GM19240 (cell line): ENCODE results near the gene DUSP8.

Source experiments
- DNase-seq: peaks from one replicate; pipeline ENCODE4 v3.0.0; 2011; ENCODE audit warnings: low spot score; ENCODE audit not compliant: insufficient read length

The DUSP8 gene

DNA sequence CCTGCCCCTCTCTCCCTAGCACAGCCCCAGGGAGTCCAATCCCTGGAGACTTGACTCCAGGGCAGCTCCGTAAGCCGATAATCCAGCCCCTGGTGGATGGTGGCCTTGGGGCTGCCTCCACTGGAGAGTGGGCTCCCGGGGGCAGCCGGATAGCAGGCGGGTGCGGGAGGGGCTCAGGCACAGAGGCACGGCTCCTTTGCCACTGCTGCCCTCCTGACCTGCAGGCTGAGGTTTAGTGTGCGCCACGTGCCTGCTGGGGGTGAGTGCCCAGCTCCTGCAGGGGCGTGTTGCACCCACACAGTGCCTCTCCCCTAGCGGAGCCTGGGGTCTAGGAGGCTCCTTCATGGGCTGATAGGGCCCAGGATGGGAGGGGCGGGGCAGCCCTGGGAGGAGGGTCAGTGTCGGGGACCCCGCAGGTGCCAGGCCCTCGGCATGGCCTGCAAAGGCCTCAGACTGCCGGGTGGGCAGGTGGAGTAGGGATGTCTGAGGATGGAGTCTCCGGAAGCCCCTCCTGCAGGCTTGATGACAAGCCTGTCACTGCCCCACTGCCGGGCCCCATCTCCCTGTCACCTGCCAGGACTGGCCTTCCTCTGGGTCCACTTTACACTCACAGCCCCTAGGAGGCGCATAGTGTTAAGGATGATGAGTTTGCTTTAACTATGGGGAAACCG lies 5.6 kb downstream of the DUSP8 start:
- no peak for DNase-seq

- no peak for DNase-seq
These were observed 6.2 kb downstream of the DUSP8 start for GRCh38 chr11:1565904-1566247.

DNA sequence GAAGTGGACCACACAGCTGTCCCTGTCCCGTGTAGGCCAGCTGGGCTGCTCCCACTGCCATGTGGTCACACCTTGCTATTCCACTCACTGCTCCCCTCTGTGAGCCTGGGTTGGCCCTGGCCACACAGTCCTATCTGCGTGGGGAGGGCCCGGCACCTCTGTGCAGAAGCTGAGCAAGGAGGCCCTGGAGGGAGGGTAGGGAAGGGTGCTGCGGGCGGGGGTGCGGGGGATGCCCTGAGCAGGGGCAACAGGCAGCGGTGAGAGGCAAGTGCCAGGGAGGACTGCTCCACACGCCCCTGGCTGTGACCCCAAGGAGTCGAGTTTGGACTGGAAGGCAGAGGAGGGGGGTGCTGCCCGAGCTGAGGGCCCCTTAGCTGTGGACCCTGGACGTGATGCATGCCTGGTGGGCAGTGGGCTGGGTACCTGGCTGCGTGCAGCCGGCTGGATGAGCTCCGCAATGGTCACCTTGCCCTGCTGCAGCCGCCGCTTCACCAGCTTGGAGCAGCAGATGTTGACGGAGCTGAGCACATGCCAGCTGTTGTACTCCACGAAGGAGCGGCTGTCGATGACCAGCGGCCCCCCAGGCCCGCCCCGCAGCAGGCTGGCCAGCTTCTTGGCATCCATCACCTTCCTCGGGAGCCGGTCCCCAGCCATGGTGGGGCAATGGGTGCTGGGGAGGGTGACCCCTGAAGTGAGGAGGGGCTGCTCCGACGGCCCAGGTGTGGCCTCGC lies 6.7 kb downstream of the DUSP8 start:
- no peak for DNase-seq

DNA sequence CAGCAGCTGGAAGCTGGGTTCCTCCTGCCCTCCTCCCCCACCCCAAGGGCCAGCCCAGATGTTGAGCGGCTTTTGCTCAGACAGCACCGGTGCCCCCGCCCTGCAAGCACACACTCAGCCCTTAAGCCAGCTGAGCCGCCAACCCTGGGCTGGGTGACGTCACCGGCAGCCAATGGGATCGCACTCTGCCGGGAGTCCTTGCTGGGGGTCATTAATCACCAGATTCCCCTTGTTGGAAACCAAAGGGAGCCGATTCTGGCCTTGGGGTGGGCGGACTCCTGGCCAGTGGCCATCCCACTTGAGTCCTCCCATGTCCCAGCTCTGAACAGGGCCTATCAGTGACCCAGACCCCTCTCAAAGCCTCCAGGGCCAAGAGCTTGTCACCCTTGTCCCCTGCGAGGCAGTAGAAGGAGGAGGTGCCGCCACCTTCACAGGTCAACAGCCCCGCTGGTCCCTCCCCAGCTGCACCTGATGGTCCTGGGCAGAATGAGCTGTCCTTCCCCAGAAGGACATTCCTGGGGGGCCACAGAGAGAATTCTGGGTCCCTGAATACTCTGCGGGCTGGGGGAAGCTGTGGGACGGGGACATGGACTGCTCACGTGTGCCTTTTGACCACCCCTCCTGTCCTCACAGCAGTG lies 7.4 kb downstream of the DUSP8 start:
- DNase-seq = no peak

- no peak for DNase-seq
These were observed 8.2 kb downstream of the DUSP8 start for GRCh38 chr11:1563697-1564534.

- DNase-seq = no peak
These were observed 8.9 kb downstream of the DUSP8 start for GRCh38 chr11:1563149-1563638.

GRCh38 chr11:1562469-1563148 lies 9.5 kb downstream of the DUSP8 start:
- DNase-seq = no peak

- DNase-seq = no peak
These were observed 10.1 kb downstream of the DUSP8 start for GRCh38 chr11:1561955-1562354.

DNA sequence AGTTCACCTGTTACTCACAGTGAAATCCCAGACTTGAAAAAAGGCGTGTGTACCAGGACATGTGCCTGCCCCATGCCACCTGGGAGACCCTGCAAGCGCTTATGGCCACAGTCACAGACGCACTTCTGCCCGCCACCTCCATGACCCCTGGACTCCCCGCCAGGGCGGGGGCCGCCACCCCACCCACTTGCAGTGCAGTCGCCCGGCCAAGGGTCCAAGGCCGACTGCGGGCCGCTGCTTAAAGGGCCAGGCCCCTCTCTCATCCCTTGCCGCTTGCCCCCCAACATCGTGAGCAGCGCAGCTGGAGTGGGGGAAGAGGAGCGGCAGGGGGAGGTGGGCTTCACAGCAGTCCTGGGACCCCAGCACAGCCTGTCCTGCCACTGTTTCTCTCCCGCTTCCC lies 10.8 kb downstream of the DUSP8 start:
- DNase-seq = no peak

DNA sequence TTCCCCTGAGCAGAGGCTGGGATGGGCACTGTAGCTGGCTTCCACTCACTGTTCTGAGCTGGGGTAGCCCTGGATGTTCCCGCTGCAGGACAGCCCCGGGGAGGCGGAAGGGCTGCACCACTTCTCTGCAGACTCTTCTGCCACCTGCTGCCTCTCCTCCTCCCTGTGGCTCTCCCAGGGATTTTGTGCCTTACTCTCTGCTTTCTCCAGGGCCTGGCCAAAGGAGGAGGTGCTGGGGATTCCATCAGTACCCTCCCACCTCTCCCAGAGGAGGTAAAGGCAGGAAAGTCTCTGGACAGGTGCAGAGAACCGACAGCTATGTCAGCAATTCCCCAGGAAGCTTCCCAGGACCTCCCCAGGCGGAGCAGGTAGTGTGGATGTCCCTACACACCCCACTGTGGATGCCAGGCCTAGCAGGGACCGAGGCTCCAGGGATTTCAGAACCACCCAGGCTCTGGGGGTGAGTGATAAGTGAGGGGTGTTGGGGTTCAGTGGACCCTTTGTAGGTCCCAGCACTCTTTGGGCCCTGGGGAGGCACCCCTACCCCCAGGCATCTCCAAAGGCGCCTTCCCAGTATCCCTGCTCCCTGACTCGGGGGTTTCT lies 11.3 kb downstream of the DUSP8 start:
- DNase-seq = no peak

DNA sequence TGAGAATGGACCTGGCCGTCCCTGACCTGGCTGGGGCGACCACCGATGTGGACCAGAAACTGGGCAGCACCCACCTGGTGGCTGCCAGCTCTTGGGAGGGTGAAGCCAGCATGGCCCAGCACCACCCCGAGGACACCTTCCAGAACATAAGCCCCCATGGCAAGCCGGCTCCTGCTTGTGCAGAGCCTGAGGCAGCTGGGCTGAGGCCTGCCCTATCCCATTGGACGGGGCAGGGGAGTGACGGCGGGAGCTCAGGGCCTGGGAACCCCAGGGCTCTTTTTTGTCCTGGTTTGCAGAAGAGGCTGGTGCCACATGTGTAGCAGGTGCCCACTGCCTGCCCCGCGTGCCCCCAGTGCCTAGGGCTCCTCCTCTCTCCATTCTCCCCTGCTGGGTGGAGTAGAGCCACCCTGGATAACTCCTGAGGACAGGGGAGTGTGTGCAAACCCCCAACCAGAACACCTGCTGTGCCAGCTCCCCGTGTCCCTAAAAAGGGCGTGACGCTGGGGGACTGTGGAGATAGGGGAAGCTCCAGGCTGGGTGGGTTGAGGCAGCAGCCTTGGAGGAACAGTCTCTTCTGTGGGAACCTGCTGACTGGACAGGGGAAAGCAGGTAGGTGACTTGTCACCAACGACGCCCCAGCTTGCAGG lies 11.9 kb downstream of the DUSP8 start:
- no peak for DNase-seq

GRCh38 chr11:1559111-1559951 lies 12.7 kb downstream of the DUSP8 start:
- DNase-seq = no peak

GRCh38 chr11:1558775-1559110 lies 13.3 kb downstream of the DUSP8 start:
- DNase-seq = no peak

- DNase-seq = no peak
These were observed 13.9 kb downstream of the DUSP8 start for GRCh38 chr11:1557904-1558774.

DNA sequence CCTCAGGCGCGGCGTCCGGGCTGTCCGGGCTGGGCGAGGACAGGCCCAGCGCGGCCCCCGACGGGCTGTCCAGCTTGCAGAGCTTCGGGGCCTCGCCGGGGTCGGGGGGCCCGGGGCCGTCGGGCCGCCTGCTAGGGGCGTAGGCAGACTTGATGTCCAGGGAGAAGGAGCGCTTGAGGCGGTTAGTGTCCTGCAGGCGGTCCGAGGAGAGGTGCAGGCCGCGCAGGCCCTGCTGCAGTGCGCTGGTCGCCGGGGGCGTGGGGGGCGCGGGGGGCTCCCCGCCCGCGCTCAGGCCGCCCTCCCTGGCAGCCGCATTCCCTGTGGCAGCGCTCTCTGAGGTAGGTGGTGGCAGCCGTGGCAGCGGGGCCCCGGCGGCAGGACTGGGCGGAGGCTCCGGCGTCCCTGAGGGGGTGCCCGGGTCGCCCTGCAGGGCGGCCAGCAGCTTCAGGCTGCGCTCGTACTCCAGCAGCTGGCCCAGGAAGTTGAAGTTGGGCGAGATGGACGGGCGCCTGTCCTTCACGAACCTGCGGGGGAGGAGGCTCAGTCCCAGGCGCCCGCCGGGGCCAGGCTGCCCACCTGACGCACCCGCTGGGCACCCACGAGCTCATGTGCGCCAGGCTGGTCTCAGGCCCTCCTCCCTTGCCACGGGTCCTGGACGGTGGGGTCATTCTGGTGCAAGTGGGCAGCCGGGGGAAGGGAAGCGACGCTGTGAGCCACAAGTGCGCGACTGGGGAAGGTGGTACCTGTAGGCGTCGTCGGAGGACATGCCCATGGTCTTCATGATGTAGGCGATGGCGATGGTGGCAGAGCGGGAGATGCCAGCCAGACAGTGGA lies 14.8 kb downstream of the DUSP8 start:
- no peak for DNase-seq

GRCh38 chr11:1556278-1556902 lies 15.7 kb downstream of the DUSP8 start:
- no peak for DNase-seq

DNA sequence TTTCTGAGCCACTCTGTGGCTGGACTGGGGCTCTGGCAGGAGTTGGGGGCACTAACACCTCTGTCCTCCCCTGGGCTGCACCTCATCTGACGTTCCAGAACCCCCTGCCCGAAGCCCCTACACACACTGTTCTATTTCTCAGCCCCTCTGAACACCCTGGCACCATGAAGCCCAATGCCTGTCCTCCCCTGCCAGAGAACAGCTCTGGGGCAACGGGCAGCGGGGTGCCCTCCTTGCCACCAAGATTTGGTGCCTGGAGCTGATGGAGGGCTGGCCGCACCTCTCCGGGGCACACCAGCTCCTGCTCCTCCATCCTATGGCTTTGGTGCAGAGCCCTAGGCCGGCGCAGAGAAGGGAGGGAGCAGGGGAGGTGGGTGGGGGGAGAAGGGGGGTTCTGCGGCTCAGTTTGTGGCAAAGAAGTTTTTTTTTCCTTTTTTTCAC lies 16.3 kb downstream of the DUSP8 start:
- no peak for DNase-seq
